ENCODE results near the gene TBCC. TPM values are rescaled to one million over a fixed set of nuclear protein-coding genes. Genes with fewer than 3 reads are reported as not detected.

Gene TBCC
- total and polyA plus RNA-seq, 10 of the 15 experiments (the other 5 are each of a cell fraction or from before 2014, with no cell fraction given) = 2.5 to 41.9 (median 20.3) TPM

GRCh38 chr6:42771741-42772100 is 25.8 kb upstream of the TBCC start (continued):
- 0 out of 2 replicates have a peak, but pooled peaks have one; percentile 9 for TF ChIP-seq ZBTB40 (IDR thresholded peaks at IDR 0.05; ENCODE audit: borderline replicate concordance)
- no peak; the same call in 1 of the 2 replicates for TF ChIP-seq RB1 (IDR thresholded peaks at IDR 0.05; ENCODE audit: borderline replicate concordance)
- TF ChIP-seq, protein P1, sequence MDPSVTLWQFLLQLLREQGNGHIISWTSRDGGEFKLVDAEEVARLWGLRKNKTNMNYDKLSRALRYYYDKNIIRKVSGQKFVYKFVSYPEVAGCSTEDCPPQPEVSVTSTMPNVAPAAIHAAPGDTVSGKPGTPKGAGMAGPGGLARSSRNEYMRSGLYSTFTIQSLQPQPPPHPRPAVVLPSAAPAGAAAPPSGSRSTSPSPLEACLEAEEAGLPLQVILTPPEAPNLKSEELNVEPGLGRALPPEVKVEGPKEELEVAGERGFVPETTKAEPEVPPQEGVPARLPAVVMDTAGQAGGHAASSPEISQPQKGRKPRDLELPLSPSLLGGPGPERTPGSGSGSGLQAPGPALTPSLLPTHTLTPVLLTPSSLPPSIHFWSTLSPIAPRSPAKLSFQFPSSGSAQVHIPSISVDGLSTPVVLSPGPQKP (IDR thresholded peaks at IDR 0.05; ENCODE audit: low read depth, low read length) = no peak
- TF ChIP-seq MXI1 (IDR thresholded peaks at IDR 0.05; ENCODE audit: low read depth, low read length) = no peak
- no peak for TF ChIP-seq MEF2A (IDR thresholded peaks at IDR 0.05; ENCODE audit: insufficient read depth, low read depth, low read length)
- no peak for TF ChIP-seq ZNF592 (IDR thresholded peaks at IDR 0.05)
- no peak for TF ChIP-seq RCOR1 (conservative IDR thresholded peaks at IDR 0.05; ENCODE audit: low read depth, low read length)
- no peak for TF ChIP-seq POLR2A (IDR thresholded peaks at IDR 0.05; ENCODE audit: low read depth, low read length)
- TF ChIP-seq KDM1A (IDR thresholded peaks at IDR 0.05; ENCODE audit: borderline replicate concordance) = no peak
